Panc1 (cell line): ENCODE data around the gene ARHGAP12.
A peak's percentile ranks its signal among the peaks of the same experiment; 100 is the strongest.

Source experiments
- POLR2AphosphoS5 ChIP-seq: IDR thresholded peaks from 2 replicates; pipeline ENCODE4 v1.6.1; 2012; ENCODE audit warnings: mild to moderate bottlenecking, low read depth, low read length, moderate library complexity
- SIN3A ChIP-seq: IDR thresholded peaks from 2 replicates; pipeline ENCODE4 v1.6.1; 2012; ENCODE audit warnings: low read depth, mild to moderate bottlenecking, low read length, moderate library complexity, borderline replicate concordance; ENCODE audit not compliant: insufficient read depth
- TCF7L2 ChIP-seq: IDR thresholded peaks from 2 replicates; pipeline ENCODE4 v1.6.1; 2011; ENCODE audit warnings: mild to moderate bottlenecking, low read depth, low read length, inconsistent platforms
- TF ChIP-seq, protein P1 (sequence below): fragments of 450-650 bp; IDR thresholded peaks from 2 replicates; pipeline ENCODE4 v1.5.1; 2017; ENCODE audit warnings: mild to moderate bottlenecking
- TF ChIP-seq, protein P2 (sequence below), 2 experiments: IDR thresholded peaks; 2 replicates each; pipeline ENCODE4 v1.6.1; 2011 to 2012; ENCODE audit warnings: low read depth in 2 of 2, control low read depth in 1 of 2, low read length in 1 of 2, mild to moderate bottlenecking in 1 of 2, moderate library complexity in 1 of 2; ENCODE audit not compliant: insufficient read depth in 1 of 2

DNA sequence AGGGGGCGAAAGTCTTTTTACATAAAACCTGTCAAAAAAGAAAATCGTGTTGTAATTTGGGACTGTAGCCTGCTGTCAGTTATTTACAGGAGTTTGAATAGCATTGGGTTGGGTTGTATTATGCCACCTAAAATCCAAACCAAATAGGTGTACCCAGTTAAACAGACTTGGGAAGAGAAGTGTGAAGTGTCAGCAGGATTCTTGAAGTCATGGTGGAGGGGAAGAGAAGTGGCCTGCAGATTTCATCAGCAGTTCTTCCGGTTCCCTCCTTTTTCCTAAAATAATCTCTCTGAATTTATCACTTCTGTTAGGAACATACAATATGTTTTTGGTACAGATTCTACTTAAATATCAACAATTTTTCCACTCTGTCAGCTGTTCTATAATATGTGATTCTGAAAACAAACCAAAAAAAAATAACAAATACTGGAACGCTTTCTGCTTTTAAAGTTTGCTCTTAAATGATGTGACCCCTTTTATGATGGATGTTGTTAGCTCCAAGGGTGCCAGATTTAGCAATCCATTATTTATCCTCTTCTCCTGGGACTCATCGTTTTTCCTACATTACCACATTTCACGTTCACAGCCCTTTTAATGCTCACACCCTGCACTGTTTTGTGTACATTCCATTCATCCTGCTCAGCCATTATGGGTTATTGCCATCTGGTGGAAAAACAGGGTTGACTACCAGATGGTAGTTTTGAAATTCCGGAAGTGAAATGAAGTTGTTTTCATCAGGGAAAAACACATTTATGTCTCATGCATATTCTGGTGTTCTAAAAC lies 18.7 kb upstream of the ARHGAP12 start:
- TF ChIP-seq, protein P1, sequence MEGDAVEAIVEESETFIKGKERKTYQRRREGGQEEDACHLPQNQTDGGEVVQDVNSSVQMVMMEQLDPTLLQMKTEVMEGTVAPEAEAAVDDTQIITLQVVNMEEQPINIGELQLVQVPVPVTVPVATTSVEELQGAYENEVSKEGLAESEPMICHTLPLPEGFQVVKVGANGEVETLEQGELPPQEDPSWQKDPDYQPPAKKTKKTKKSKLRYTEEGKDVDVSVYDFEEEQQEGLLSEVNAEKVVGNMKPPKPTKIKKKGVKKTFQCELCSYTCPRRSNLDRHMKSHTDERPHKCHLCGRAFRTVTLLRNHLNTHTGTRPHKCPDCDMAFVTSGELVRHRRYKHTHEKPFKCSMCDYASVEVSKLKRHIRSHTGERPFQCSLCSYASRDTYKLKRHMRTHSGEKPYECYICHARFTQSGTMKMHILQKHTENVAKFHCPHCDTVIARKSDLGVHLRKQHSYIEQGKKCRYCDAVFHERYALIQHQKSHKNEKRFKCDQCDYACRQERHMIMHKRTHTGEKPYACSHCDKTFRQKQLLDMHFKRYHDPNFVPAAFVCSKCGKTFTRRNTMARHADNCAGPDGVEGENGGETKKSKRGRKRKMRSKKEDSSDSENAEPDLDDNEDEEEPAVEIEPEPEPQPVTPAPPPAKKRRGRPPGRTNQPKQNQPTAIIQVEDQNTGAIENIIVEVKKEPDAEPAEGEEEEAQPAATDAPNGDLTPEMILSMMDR = peak; percentile 63
- TF ChIP-seq, protein P2, sequence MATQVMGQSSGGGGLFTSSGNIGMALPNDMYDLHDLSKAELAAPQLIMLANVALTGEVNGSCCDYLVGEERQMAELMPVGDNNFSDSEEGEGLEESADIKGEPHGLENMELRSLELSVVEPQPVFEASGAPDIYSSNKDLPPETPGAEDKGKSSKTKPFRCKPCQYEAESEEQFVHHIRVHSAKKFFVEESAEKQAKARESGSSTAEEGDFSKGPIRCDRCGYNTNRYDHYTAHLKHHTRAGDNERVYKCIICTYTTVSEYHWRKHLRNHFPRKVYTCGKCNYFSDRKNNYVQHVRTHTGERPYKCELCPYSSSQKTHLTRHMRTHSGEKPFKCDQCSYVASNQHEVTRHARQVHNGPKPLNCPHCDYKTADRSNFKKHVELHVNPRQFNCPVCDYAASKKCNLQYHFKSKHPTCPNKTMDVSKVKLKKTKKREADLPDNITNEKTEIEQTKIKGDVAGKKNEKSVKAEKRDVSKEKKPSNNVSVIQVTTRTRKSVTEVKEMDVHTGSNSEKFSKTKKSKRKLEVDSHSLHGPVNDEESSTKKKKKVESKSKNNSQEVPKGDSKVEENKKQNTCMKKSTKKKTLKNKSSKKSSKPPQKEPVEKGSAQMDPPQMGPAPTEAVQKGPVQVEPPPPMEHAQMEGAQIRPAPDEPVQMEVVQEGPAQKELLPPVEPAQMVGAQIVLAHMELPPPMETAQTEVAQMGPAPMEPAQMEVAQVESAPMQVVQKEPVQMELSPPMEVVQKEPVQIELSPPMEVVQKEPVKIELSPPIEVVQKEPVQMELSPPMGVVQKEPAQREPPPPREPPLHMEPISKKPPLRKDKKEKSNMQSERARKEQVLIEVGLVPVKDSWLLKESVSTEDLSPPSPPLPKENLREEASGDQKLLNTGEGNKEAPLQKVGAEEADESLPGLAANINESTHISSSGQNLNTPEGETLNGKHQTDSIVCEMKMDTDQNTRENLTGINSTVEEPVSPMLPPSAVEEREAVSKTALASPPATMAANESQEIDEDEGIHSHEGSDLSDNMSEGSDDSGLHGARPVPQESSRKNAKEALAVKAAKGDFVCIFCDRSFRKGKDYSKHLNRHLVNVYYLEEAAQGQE (IDR thresholded peaks at IDR 0.05; ENCODE audit: insufficient read depth in 1 of 2, low read depth in 2 of 2, low read length in 1 of 2) = no peak
- TF ChIP-seq POLR2AphosphoS5 = no peak
- no peak for TF ChIP-seq SIN3A
- TF ChIP-seq TCF7L2 = no peak
